ENCODE results near the gene KCNQ1OT1.

Gene KCNQ1OT1

GRCh38 chr11:2651054-2651617, 48.7 kb downstream of the KCNQ1OT1 start:
- TF ChIP-seq, protein P1, sequence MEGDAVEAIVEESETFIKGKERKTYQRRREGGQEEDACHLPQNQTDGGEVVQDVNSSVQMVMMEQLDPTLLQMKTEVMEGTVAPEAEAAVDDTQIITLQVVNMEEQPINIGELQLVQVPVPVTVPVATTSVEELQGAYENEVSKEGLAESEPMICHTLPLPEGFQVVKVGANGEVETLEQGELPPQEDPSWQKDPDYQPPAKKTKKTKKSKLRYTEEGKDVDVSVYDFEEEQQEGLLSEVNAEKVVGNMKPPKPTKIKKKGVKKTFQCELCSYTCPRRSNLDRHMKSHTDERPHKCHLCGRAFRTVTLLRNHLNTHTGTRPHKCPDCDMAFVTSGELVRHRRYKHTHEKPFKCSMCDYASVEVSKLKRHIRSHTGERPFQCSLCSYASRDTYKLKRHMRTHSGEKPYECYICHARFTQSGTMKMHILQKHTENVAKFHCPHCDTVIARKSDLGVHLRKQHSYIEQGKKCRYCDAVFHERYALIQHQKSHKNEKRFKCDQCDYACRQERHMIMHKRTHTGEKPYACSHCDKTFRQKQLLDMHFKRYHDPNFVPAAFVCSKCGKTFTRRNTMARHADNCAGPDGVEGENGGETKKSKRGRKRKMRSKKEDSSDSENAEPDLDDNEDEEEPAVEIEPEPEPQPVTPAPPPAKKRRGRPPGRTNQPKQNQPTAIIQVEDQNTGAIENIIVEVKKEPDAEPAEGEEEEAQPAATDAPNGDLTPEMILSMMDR (conservative IDR thresholded peaks at IDR 0.05; ENCODE audit: low read depth, low read length), result no peak
- DNase-seq (ENCODE audit: low read depth), result no peak
- no peak overlapping the region for H3K4me3 ChIP-seq (ENCODE audit: low read depth, low read length)

DNA sequence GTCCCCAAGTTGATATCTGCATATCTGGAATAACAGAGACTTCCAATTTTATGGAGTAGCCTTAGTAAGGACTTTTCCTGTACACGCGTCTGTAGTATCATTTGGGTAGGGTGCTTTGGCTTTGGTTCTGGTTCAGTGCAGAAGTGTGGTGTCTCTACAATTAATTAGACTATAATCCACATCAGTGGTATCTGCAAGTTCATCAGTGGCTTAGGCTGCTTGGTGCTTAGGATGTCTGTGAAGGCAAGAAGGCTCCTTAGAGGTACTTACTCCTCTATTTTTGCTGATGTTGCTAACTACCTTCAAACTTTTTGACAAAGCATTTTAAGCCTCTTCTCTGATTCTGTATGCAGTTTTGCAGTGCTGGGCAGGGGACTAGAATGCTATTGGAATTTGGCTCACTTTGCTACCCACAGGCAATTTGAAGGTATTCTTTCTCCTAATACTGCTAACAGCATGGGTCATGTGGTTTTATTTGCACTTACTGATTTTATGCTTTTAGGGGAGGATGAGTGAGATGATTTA, 49.4 kb downstream of the KCNQ1OT1 start:
- no peak for DNase-seq (ENCODE audit: low read depth)
- TF ChIP-seq, protein P1 (conservative IDR thresholded peaks at IDR 0.05; ENCODE audit: low read depth, low read length), result no peak

DNA sequence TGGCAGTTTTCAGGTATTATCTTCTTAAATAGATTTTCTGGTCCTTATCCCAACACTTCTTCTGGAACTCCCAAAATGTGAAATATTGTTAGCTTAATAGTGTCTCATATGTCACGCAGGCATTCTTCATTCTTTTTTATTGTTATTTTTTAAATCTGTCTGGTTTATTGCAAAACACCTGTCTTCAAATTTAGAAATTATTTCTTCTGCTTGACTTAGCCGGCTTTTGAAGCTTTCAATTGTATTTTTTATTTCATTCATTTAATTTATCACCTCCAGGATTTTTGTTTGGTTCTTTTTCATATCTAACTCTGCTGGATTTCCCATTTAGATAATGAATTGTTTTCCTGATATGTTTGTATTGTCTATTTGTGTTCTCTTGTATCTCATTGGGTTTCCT, 49.9 kb downstream of the KCNQ1OT1 start:
- no peak overlapping the region for H3K4me3 ChIP-seq (ENCODE audit: low read depth, low read length)
- TF ChIP-seq, protein P1 (conservative IDR thresholded peaks at IDR 0.05; ENCODE audit: low read depth, low read length), result no peak
- DNase-seq (ENCODE audit: low read depth), result no peak

More for the DNA sequence above, 49.4 kb downstream of the KCNQ1OT1 start:
- no peak overlapping the region for H3K4me3 ChIP-seq (ENCODE audit: low read depth, low read length)

DNA sequence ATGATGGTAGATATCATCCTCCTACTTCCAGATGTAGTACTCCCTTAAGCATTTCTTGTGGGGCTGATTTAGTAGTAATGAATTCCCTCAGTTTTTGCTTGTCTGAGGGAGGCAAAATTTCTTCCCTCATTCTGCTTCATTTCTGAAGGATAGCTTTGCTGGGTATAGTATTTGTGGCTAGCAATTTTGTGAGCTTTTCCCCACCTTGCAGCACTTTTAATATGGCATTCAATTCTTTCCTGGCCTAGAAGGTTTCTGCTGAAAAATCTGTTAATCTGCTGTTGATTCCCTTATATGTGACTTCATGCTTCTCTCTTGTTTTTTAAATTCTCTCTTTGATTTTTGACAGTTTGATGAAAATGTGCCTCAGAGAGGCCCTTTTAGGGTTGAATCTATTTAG, 50.4 kb downstream of the KCNQ1OT1 start:
- no peak overlapping the region for H3K4me3 ChIP-seq (ENCODE audit: low read depth, low read length)
- TF ChIP-seq, protein P1 (conservative IDR thresholded peaks at IDR 0.05; ENCODE audit: low read depth, low read length), result no peak
- DNase-seq (ENCODE audit: low read depth), result no peak

- TF ChIP-seq, protein P1 (conservative IDR thresholded peaks at IDR 0.05; ENCODE audit: low read depth, low read length), result no peak
- no peak for DNase-seq (ENCODE audit: low read depth)
- H3K4me3 ChIP-seq (ENCODE audit: low read depth, low read length), result no peak overlapping the region
These were observed 51.8 kb downstream of the KCNQ1OT1 start for GRCh38 chr11:2647953-2648352.

DNA sequence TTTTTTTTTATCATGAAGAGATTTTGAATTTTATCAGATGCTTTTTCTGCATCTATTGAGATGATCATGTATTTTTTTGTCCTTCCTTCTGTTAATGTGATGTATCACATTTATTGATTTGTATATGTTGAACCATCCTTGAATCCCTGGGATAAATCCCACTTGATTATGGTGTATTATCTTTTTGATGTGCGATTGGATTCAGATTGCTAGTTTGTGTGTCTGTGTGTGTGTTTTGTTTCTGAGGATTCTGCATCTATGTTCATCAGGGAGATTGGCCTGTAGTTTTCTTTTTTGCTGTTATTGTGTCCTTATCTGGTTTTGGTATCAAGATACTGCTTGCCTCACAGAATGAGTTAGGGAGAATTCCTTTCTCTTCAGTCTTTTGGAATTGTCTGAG, 52.6 kb downstream of the KCNQ1OT1 start:
- no peak for DNase-seq (ENCODE audit: low read depth)
- H3K4me3 ChIP-seq (ENCODE audit: low read depth, low read length), result no peak overlapping the region
- TF ChIP-seq, protein P1 (conservative IDR thresholded peaks at IDR 0.05; ENCODE audit: low read depth, low read length), result no peak

- TF ChIP-seq, protein P1 (conservative IDR thresholded peaks at IDR 0.05; ENCODE audit: low read depth, low read length), result no peak
- no peak overlapping the region for H3K4me3 ChIP-seq (ENCODE audit: low read depth, low read length)
- no peak for DNase-seq (ENCODE audit: low read depth)
These were observed 54.0 kb downstream of the KCNQ1OT1 start for GRCh38 chr11:2645779-2646118.
